MM.1S (cell line): Measurements from ENCODE around the gene PGBD5.
"Not testable (repeated sequence)": the region's sequence is repeated elsewhere in the genome, so short reads cannot be mapped to it uniquely, and the experiment has no call there.

Experiments
- DNase-seq: peaks from one replicate; pipeline ENCODE4 v3.0.0-alpha.2; 2015
- H2AFZ ChIP-seq: fragments of 300-600 bp; sonication (generic); 2 replicates; pipeline ENCODE4 v1.6.0; 2016; ENCODE audit warnings: antibody characterized with exemption, low read length
- H3F3A ChIP-seq: fragments of 300-600 bp; sonication (generic); 2 replicates; pipeline ENCODE4 v1.6.1; 2016; ENCODE audit warnings: mild to moderate bottlenecking, antibody characterized with exemption, low read length, moderate library complexity, mixed read lengths; ENCODE audit not compliant: insufficient read depth
- H3K27ac ChIP-seq: fragments of 300-600 bp; sonication (generic); 2 replicates; pipeline ENCODE4 v1.5.1; 2016; ENCODE audit warnings: mild to moderate bottlenecking, low read length
- H3K27me3 ChIP-seq: fragments of 300-600 bp; sonication (generic); replicated peaks from 2 replicates; pipeline ENCODE4 v1.6.0; 2016; ENCODE audit warnings: low read length; ENCODE audit not compliant: insufficient read depth
- H3K36me3 ChIP-seq: fragments of 300-600 bp; sonication (generic); replicated peaks from 2 replicates; pipeline ENCODE4 v1.6.1; 2016; ENCODE audit warnings: mild to moderate bottlenecking, low read length, mixed read lengths; ENCODE audit not compliant: insufficient read depth
- H3K4me1 ChIP-seq: fragments of 300-600 bp; sonication (generic); 2 replicates; pipeline ENCODE4 v1.6.1; 2016; ENCODE audit warnings: low read length, mixed read lengths
- H3K4me2 ChIP-seq: fragments of 300-600 bp; sonication (generic); 2 replicates; pipeline ENCODE4 v1.6.0; 2016; ENCODE audit warnings: low read depth, low read length
- H3K4me3 ChIP-seq: fragments of 300-600 bp; sonication (generic); 2 replicates; pipeline ENCODE4 v1.5.1; 2016; ENCODE audit warnings: low read length, mixed read lengths
- H3K79me2 ChIP-seq: fragments of 300-600 bp; sonication (generic); 2 replicates; pipeline ENCODE4 v1.6.1; 2016; ENCODE audit warnings: mixed run types, low read length, mixed read lengths
- H3K9ac ChIP-seq: fragments of 300-600 bp; sonication (generic); 2 replicates; pipeline ENCODE4 v1.6.1; 2016; ENCODE audit warnings: low read length, mixed read lengths
- H3K9me2 ChIP-seq: fragments of 300-600 bp; sonication (generic); replicated peaks from 2 replicates; pipeline ENCODE4 v1.6.1; 2016; ENCODE audit warnings: mild to moderate bottlenecking, low read length, mixed read lengths; ENCODE audit not compliant: insufficient read depth
- H3K9me3 ChIP-seq: fragments of 300-600 bp; sonication (generic); replicated peaks from 2 replicates; pipeline ENCODE4 v1.6.1; 2016; ENCODE audit warnings: mild to moderate bottlenecking, low read length, mixed read lengths; ENCODE audit not compliant: insufficient read depth
- H4K20me1 ChIP-seq: fragments of 300-600 bp; sonication (generic); 2 replicates; pipeline ENCODE4 v1.6.1; 2016; ENCODE audit warnings: mild to moderate bottlenecking, low read length, moderate library complexity, mixed read lengths; ENCODE audit not compliant: insufficient read depth
- CTCF ChIP-seq: fragments of 300-600 bp; sonication (generic); IDR thresholded peaks from 2 replicates; pipeline ENCODE4 v1.5.1; 2016; ENCODE audit warnings: antibody characterized with exemption, low read length, mixed read lengths
- EZH2 ChIP-seq: fragments of 300-600 bp; sonication (generic); optimal IDR thresholded peaks from 2 replicates; pipeline ENCODE3; 2017; ENCODE audit warnings: low read depth, mild to moderate bottlenecking, antibody characterized with exemption, low read length, mixed read lengths
- EZH2phosphoT487 ChIP-seq: fragments of 300-600 bp; sonication (generic); IDR thresholded peaks from 2 replicates; pipeline ENCODE4 v1.6.1; 2018; ENCODE audit warnings: antibody characterized with exemption, low read length

Gene PGBD5

GRCh38 chr1:230407351-230407750 lies 18.8 kb downstream of the PGBD5 start:
- no peak overlapping the region for H3K4me3 ChIP-seq
- no peaks in the 10 kb centered on the region for H3K27me3 ChIP-seq
- no peak overlapping the region for H3K9ac ChIP-seq
- H3K36me3 ChIP-seq = no peaks in the 10 kb centered on the region
- H3K4me2 ChIP-seq = no peak overlapping the region
- H3K9me3 ChIP-seq = no peaks in the 10 kb centered on the region
- H3K79me2 ChIP-seq = no peaks in the 10 kb centered on the region
- H3K9me2 ChIP-seq = no peaks in the 10 kb centered on the region
- no peaks in the 10 kb centered on the region for H3F3A ChIP-seq
- H3K27ac ChIP-seq = no peak overlapping the region
- TF ChIP-seq EZH2 (no peak), CTCF (no peak), EZH2phosphoT487 (no peak)
- no peak overlapping the region for H2AFZ ChIP-seq
- DNase-seq = no peak
- H4K20me1 ChIP-seq = no peaks in the 10 kb centered on the region
- H3K4me1 ChIP-seq = no peaks in the 10 kb centered on the region

GRCh38 chr1:230406727-230407126 lies 19.4 kb downstream of the PGBD5 start:
- H3K4me2 ChIP-seq, H3K4me1 ChIP-seq, H3K79me2 ChIP-seq, H3K9ac ChIP-seq, H3K9me2 ChIP-seq, H3K27me3 ChIP-seq, H3K27ac ChIP-seq, H3K4me3 ChIP-seq, H3K36me3 ChIP-seq, H4K20me1 ChIP-seq, H2AFZ ChIP-seq, H3K9me3 ChIP-seq, DNase-seq, H3F3A ChIP-seq: not testable (repeated sequence)

- H3K79me2 ChIP-seq = no peaks in the 10 kb centered on the region
- H3K9me2 ChIP-seq = no peaks in the 10 kb centered on the region
- DNase-seq = no peak
- H3K9me3 ChIP-seq = no peaks in the 10 kb centered on the region
- TF ChIP-seq EZH2phosphoT487 (no peak), CTCF (no peak), EZH2 (no peak)
- H2AFZ ChIP-seq = no peak overlapping the region
- no peaks in the 10 kb centered on the region for H3K27me3 ChIP-seq
- no peak overlapping the region for H3K9ac ChIP-seq
- no peaks in the 10 kb centered on the region for H3K4me1 ChIP-seq
- H3K27ac ChIP-seq = no peak overlapping the region
- H3K4me3 ChIP-seq = no peak overlapping the region
- H4K20me1 ChIP-seq = no peaks in the 10 kb centered on the region
- no peak overlapping the region for H3K4me2 ChIP-seq
- H3K36me3 ChIP-seq = no peaks in the 10 kb centered on the region
- no peaks in the 10 kb centered on the region for H3F3A ChIP-seq
These were observed 22.7 kb downstream of the PGBD5 start for GRCh38 chr1:230403442-230403841.

- Histone ChIP-seq H2AFZ (no peak overlapping the region), H3K27me3 (no peaks in the 10 kb centered on the region), H4K20me1 (no peaks in the 10 kb centered on the region), H3K36me3 (no peaks in the 10 kb centered on the region), H3K27ac (no peak overlapping the region), H3K9me3 (no peaks in the 10 kb centered on the region), H3K9ac (no peak overlapping the region), H3K4me2 (no peak overlapping the region), H3K79me2 (no peaks in the 10 kb centered on the region), H3K4me1 (no peaks in the 10 kb centered on the region), H3K4me3 (no peak overlapping the region), H3K9me2 (no peaks in the 10 kb centered on the region), H3F3A (no peaks in the 10 kb centered on the region)
- DNase-seq = no peak
- TF ChIP-seq EZH2 (no peak), EZH2phosphoT487 (no peak), CTCF (no peak)
These were observed 24.3 kb downstream of the PGBD5 start for GRCh38 chr1:230401763-230402294.
